ENCODE results near the gene RECK. TPM values are rescaled to one million over a fixed set of nuclear protein-coding genes. Genes with fewer than 3 reads are reported as not detected.

RECK gene
- total RNA-seq, 1 donor from 2014 or later, result 15.1 TPM

GRCh38 chr9:36035006-36035405, 1.7 kb upstream of the RECK start:
- peaks cover 12% of the 10 kb centered on the region for H3K4me1 Mint-ChIP-seq
- no peaks in the 10 kb centered on the region for H3K9me3 Mint-ChIP-seq
- TF ChIP-seq CTCF (IDR thresholded peaks at IDR 0.05; ENCODE audit: unreplicated experiment), result no peak
- no peak overlapping the region for H3K4me3 Mint-ChIP-seq
- no peak overlapping the region for H3K27ac Mint-ChIP-seq
- DNase-seq (ENCODE audit: low spot score in 2 of 2, unreplicated experiment in 2 of 2), result no peak
- H3K27me3 Mint-ChIP-seq (ENCODE audit: low read depth), result peaks cover 15% of the 10 kb centered on the region
- no peaks in the 10 kb centered on the region for H3K36me3 Mint-ChIP-seq

- H3K9me3 Mint-ChIP-seq, result no peaks in the 10 kb centered on the region
- H3K4me3 Mint-ChIP-seq, result peak overlapping the region; percentile 77
- no peak for DNase-seq (ENCODE audit: low spot score in 2 of 2, unreplicated experiment in 2 of 2)
- H3K4me1 Mint-ChIP-seq, result peaks cover 20% of the 10 kb centered on the region
- peak overlapping the region; percentile 62 for H3K27ac Mint-ChIP-seq
- no peaks in the 10 kb centered on the region for H3K36me3 Mint-ChIP-seq
- H3K27me3 Mint-ChIP-seq (ENCODE audit: low read depth), result peaks cover 10% of the 10 kb centered on the region
- no peak for TF ChIP-seq CTCF (IDR thresholded peaks at IDR 0.05; ENCODE audit: unreplicated experiment)
Measured at GRCh38 chr9:36036253-36036779, 397 bp upstream of the RECK start.

GRCh38 chr9:36037549-36038122, 923 bp downstream of the RECK start:
- Mint-ChIP-seq H3K4me1 (peaks cover 21% of the 10 kb centered on the region), H3K27ac (peak overlapping the region; percentile 34)

GRCh38 chr9:36039121-36039520, 2.4 kb downstream of the RECK start:
- Mint-ChIP-seq H3K27me3 (ENCODE audit: low read depth) (no peaks in the 10 kb centered on the region), H3K9me3 (peaks cover 7% of the 10 kb centered on the region), H3K4me1 (peaks cover 21% of the 10 kb centered on the region), H3K27ac (no peak overlapping the region), H3K36me3 (peaks cover 5% of the 10 kb centered on the region), H3K4me3 (no peak overlapping the region)
- DNase-seq (ENCODE audit: low spot score in 2 of 2, unreplicated experiment in 2 of 2), result no peak
- no peak for TF ChIP-seq CTCF (IDR thresholded peaks at IDR 0.05; ENCODE audit: unreplicated experiment)

More at GRCh38 chr9:36037549-36038122, 923 bp downstream of the RECK start:
- H3K27me3 Mint-ChIP-seq (ENCODE audit: low read depth), result no peaks in the 10 kb centered on the region
- no peak for DNase-seq (ENCODE audit: low spot score in 2 of 2, unreplicated experiment in 2 of 2)
- no peaks in the 10 kb centered on the region for H3K36me3 Mint-ChIP-seq
- peak overlapping the region; percentile 77 for H3K4me3 Mint-ChIP-seq
- no peaks in the 10 kb centered on the region for H3K9me3 Mint-ChIP-seq
- TF ChIP-seq CTCF (IDR thresholded peaks at IDR 0.05; ENCODE audit: unreplicated experiment), result no peak

GRCh38 chr9:36039696-36040095, 3.0 kb downstream of the RECK start:
- TF ChIP-seq CTCF (IDR thresholded peaks at IDR 0.05; ENCODE audit: unreplicated experiment), result no peak
- H3K4me3 Mint-ChIP-seq, result no peak overlapping the region
- H3K27me3 Mint-ChIP-seq (ENCODE audit: low read depth), result no peaks in the 10 kb centered on the region
- H3K36me3 Mint-ChIP-seq, result peaks cover 5% of the 10 kb centered on the region
- no peak overlapping the region for H3K27ac Mint-ChIP-seq
- H3K9me3 Mint-ChIP-seq, result peaks cover 10% of the 10 kb centered on the region
- DNase-seq (ENCODE audit: low spot score in 2 of 2, unreplicated experiment in 2 of 2), result no peak
- peaks cover 21% of the 10 kb centered on the region for H3K4me1 Mint-ChIP-seq
